Aorta (tissue), 5 donors: Measurements from ENCODE around the gene MYDGF. TPM values are rescaled to one million over a fixed set of nuclear protein-coding genes. Genes with fewer than 3 reads are reported as not detected.
A peak's percentile ranks its signal among the peaks of the same experiment; 100 is the strongest.

Experiments
- ATAC-seq: fragments of 200-7000 bp; cut with Tn5 transposase; one replicate; pipeline ENCODE4 v1.9.1; 2022; ENCODE audit warnings: moderate library complexity; ENCODE audit not compliant: low FRiP score
- DNase-seq, 2 donors: peaks; one replicate each; pipeline ENCODE4 v3.0.0-alpha.2; 2020
- H3K27ac ChIP-seq, 2 donors: one replicate each; pipeline ENCODE4 v1.5.1; 2013; ENCODE audit warnings: low read length in 2 of 2, mild to moderate bottlenecking in 2 of 2, moderate library complexity in 2 of 2, control low read depth in 1 of 2, inconsistent platforms in 1 of 2, low read depth in 1 of 2
- H3K27me3 ChIP-seq, 2 donors: one replicate each; pipeline ENCODE4 v1.6.1; 2013; ENCODE audit warnings: control low read depth in 1 of 2, low read length in 1 of 2, mild to moderate bottlenecking in 1 of 2, moderate library complexity in 1 of 2; ENCODE audit not compliant: insufficient read depth in 2 of 2, control insufficient read depth in 1 of 2
- H3K36me3 ChIP-seq, 2 donors: one replicate each; pipeline ENCODE4 v1.6.1; 2013; ENCODE audit warnings: control low read depth in 1 of 2, low read length in 1 of 2, mild to moderate bottlenecking in 1 of 2; ENCODE audit not compliant: insufficient read depth in 2 of 2, control insufficient read depth in 1 of 2
- H3K4me1 ChIP-seq, 2 donors: one replicate each; pipeline ENCODE4 v1.6.1; 2013; ENCODE audit warnings: low read length in 2 of 2, control low read depth in 1 of 2, mild to moderate bottlenecking in 1 of 2, moderate library complexity in 1 of 2; ENCODE audit not compliant: insufficient read depth in 2 of 2, control insufficient read depth in 1 of 2
- H3K4me3 ChIP-seq, 2 donors: one replicate each; pipeline ENCODE4 v1.5.1; 2013; ENCODE audit warnings: low read length in 2 of 2, control low read depth in 1 of 2, mild to moderate bottlenecking in 1 of 2
- H3K9me3 ChIP-seq: one replicate; pipeline ENCODE4 v1.6.1; 2013; ENCODE audit warnings: mild to moderate bottlenecking, low read length; ENCODE audit not compliant: control insufficient read depth
- WGBS, 2 donors: extraction: QIAGEN DNeasy Blood & Tissue Kit; methylation state at CpG; one replicate each; pipeline ENCODE4 v1.1.7; 2013; 5-methylcytosine and 5-hydroxymethylcytosine counted together
- intact Hi-C, 2 donors: fragments of 100-400 bp; cut with DNase I; formaldehyde crosslinking; loops; one replicate each; pipeline versions ENCODE4 v1.14.2 to v1.15.0; 2022
- polyA plus RNA-seq, 2 donors: library from polyadenylated mRNA; stranded (reverse); fragments of 200-250 nt; gene quantifications; one replicate each; pipeline ENCODE4 v1.2.3, GENCODE V29; 2013
- total RNA-seq, 2 donors: library from RNA; stranded (reverse); fragmentation: NEBNext Ultra II Directional; extraction: Animal tissue kit (Norgen Biotek cat#: 25700); gene quantifications; one replicate each; pipeline ENCODE4 v1.2.1, GENCODE V29; 2021
- donor health status: healthy with polysubstance abuse.
- donor health status: Bipolar disorder and iron deficiency.
- donor health status: DM: no; HTN: no; CAD: no.
- donor health status: DM: no; HTN: no; CAD: no.
- donor health status: DM: yes; HTN: yes; CAD: no.

MYDGF gene
- total and polyA plus RNA-seq, 4 donors, result 59.4 to 117 (median 68.9) TPM

DNA sequence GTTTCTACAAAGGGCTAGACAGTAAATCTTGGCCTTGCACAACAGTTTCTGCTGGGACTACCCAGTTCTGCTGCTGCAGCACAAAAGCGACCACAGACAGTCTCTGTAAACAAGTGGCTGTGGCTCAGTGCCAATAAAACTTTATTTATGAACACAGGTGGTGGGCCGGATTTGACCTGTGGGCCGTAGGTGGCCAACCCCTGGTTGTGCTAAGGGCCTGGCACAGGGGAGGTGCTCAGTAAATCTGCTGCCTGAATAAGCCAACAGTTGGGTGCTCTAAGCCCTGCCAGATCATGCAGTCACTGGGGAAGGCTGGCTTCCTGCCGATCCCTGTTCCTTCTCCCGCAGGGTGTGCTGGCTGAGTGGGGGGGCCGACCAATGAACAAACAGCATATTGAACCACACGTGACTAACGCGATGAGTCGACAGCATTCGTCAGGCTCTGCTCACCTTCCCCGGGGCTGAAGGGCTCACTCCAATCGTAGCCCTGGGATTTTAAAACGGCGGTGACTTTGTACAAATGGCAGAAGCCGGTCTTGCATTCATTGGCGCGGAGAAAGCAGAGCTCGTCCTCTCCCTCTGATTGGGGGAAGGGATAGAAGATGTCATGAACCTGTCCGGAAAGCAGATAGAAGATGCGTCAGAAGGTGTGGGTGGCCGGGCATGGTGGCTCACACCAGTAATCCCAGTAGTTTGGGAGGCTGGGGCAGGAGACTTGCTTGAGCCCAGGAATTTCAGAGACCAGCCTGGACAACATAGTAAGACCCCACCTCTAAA, 24.3 kb upstream of the MYDGF start:
- intact Hi-C loops, result no loop called here
- DNase-seq, result peak in 1 of 2 donors; percentile 76

DNA sequence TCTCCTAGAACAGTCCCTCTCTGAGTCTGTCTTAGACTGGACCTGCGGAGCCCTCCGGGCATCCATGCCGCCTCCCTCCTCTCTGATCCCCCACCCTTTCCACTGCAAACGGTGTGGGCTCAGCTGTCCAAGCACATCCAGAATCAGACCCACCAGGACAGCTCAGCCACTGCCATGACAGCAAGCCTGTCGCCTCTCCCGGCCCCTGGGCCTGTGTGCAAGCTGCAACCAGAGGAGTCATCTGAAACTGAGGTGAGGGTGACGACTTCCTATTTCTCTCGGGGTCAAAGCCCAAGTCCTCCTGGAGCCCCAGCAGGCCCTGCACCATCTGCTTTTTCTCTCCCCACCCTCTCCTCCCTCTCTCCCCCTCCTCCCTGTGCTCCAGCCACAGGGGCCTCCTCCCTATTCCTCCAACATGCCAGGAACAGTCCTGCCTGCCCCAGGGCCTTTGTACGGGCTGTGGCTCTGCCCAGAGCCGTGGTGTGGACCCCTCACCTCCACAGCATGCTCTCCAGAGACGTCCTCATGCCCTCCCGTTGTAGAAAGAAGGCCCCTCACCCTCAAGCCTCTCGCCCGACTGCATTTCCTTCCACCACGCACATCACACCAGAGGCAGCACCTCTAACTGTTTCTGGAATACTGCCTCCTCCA, 23.5 kb upstream of the MYDGF start:
- Histone ChIP-seq H3K4me1 (no peaks in the 10 kb centered on the region), H3K9me3 (no peaks in the 10 kb centered on the region), H3K4me3 (no peak overlapping the region), H3K27ac (no peak overlapping the region), H3K27me3 (no peaks in the 10 kb centered on the region), H3K36me3 (peaks cover 0 to 10% of the 10 kb centered on the region in 2 donors)
- DNase-seq (no peak), ATAC-seq (no peak)
- 92% methylated on average over 15 of the region's 15 CpGs for WGBS, 2 donors
- intact Hi-C loops, result no loop called here

More for the DNA sequence above, 24.3 kb upstream of the MYDGF start:
- Histone ChIP-seq H3K27me3 (no peaks in the 10 kb centered on the region), H3K4me3 (no peak overlapping the region), H3K27ac (no peak overlapping the region), H3K36me3 (peaks cover 0 to 10% of the 10 kb centered on the region in 2 donors), H3K4me1 (no peaks in the 10 kb centered on the region), H3K9me3 (no peaks in the 10 kb centered on the region)
- ATAC-seq, result peak; percentile 13
- 91 to 94% methylated on average over 22 of the region's 22 CpGs for WGBS, 2 donors

DNA sequence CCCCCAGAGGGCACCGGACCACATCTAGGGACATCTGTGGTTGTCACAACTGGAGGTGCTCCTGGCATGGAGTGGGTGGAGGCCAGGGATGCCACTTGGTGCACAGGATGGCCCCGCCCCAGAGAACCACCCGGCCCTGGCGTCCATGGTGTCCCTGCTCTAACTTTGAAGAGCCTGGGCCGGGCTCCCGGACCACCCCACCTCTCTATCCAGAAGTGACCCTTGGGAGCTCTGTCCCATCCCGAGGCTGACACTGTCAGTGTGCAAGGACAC, 22.9 kb upstream of the MYDGF start:
- DNase-seq, result no peak
- no peak overlapping the region for H3K4me3 ChIP-seq
- no peak for ATAC-seq
- no peaks in the 10 kb centered on the region for H3K4me1 ChIP-seq
- H3K36me3 ChIP-seq, result peaks cover 0 to 12% of the 10 kb centered on the region in 2 donors
- H3K9me3 ChIP-seq, result no peaks in the 10 kb centered on the region
- H3K27ac ChIP-seq, result no peak overlapping the region
- intact Hi-C loops, result no loop called here
- H3K27me3 ChIP-seq, result no peaks in the 10 kb centered on the region
- WGBS, 2 donors, result 90 to 95% methylated on average over 7 of the region's 7 CpGs

DNA sequence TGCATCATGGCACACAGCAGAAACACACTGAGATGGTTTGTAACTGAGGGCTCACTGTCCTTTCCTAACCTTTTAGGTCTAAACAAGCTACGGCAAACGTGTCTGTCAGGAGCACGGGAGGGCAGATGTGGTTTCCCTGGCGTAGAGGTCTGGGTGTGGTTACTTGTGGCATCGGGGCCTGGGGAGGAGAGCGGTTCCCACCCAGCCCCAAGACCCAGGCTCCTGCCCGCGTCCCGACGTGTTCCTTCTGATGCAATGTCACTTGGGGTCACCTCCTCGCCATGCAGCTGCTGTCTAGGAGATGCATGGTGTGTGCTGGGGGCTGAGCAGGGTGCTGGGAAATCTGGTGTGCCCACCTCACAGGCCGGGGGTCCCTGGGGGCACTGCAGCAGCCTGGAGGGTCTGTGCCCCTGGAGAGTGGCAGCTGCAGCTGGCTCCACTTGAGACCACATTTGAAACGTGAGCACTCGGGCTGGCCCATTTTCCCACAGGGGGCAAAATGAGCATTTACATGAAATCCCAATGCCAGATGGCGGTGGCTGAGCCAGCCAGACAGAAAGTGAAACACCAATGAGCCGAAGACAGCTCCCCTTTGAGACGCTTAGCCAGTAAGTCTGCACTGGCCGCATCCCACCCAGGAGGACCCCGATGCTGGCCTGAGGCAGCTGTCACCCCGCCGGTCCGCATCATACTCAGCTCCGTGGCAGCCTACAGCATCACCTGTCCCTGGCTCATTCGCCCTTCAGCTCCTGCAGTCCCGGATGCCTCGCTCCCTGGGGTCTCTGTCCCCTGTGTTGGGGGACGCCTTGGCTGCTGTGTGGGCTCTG, 22.3 kb upstream of the MYDGF start:
- H3K36me3 ChIP-seq, result peaks cover 0 to 12% of the 10 kb centered on the region in 2 donors
- H3K27me3 ChIP-seq, result no peaks in the 10 kb centered on the region
- no peak overlapping the region for H3K4me3 ChIP-seq
- 91% methylated on average over 27 of the region's 27 CpGs for WGBS, 2 donors
- ATAC-seq, result no peak
- no peak for DNase-seq
- intact Hi-C loops, result no loop called here
- no peaks in the 10 kb centered on the region for H3K4me1 ChIP-seq
- no peaks in the 10 kb centered on the region for H3K9me3 ChIP-seq
- no peak overlapping the region for H3K27ac ChIP-seq

DNA sequence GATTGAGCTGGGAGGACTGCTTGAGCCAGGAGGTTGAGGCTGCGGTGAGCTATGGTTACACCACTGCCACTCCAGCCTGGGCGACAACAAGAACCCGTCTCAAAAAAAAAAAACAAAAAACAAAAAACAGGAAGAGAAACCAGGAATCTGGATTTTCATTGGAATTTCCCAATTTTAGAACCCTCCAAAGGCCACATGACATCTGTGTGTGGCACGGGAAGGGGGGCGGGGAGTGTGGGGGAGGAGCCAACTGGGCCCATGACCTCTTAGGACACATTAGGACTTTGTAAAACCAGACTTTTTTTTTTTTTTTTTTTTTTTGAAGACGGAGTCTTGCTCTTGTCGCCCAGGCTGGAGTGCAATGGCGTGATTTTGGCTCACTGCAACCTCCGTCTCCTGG, 21.2 kb upstream of the MYDGF start:
- H3K4me3 ChIP-seq, result no peak overlapping the region
- no peaks in the 10 kb centered on the region for H3K27me3 ChIP-seq
- ATAC-seq (no peak), DNase-seq (peak; percentile 75 to 81)
- intact Hi-C loops, result no loop called here
- peaks cover 3 to 12% of the 10 kb centered on the region in 2 donors for H3K36me3 ChIP-seq
- no peaks in the 10 kb centered on the region for H3K9me3 ChIP-seq
- no peaks in the 10 kb centered on the region for H3K4me1 ChIP-seq
- no peak overlapping the region for H3K27ac ChIP-seq
- 88 to 89% methylated on average over 9 of the region's 9 CpGs for WGBS, 2 donors

DNA sequence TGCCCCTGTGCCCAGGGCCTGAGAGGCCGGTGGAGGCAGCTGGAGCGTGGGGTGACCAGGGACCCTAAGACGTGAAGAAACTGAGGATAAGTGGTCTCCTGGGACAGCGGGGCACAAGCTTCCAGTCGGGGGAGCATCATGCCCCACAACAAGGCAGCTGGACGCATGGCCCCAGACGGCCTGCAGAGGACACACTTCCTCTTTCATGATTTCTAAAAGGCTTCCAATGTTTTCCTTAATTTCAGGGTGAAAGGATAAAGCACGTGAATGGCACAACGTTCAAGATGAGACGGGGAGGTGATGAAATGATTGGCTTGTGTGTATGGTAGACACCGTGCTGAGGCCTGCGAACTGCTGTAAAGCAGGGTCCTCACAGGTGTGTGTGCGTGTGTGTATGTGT, 20.2 kb upstream of the MYDGF start:
- Histone ChIP-seq H3K4me3 (no peak overlapping the region), H3K9me3 (no peaks in the 10 kb centered on the region), H3K4me1 (no peaks in the 10 kb centered on the region), H3K36me3 (peaks cover 3 to 12% of the 10 kb centered on the region in 2 donors), H3K27me3 (no peaks in the 10 kb centered on the region), H3K27ac (no peak overlapping the region)
- DNase-seq (no peak), ATAC-seq (no peak)
- 78 to 80% methylated on average over 13 of the region's 13 CpGs for whole genome bisulfite sequencing, 2 donors
- intact Hi-C loops, result no loop called here

DNA sequence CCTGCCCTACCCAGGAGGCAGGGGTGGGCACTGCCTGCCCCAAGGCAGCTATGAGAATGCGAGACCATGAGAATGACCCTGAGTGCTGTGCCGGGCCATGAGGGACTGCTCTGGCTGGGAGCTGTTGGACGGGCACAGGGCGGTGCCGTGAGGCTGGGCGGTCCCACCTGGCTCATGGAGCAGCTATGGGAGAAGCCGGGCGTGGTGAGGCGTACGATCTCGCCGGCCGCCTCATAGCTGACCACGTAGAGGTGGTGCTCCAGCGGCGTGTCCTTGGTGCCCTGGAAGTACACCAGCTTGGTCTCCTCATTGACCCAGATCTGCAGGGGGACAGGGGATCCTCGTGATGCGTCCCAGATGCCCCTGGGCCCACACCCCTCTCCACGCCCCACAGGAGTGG, 19.3 kb upstream of the MYDGF start:
- 92 to 96% methylated on average over 18 to 19 of the region's 19 CpGs for WGBS, 2 donors
- no peaks in the 10 kb centered on the region for H3K9me3 ChIP-seq
- no peaks in the 10 kb centered on the region for H3K4me1 ChIP-seq
- intact Hi-C loops, result no loop called here
- H3K27ac ChIP-seq, result no peak overlapping the region
- no peak overlapping the region for H3K4me3 ChIP-seq
- no peaks in the 10 kb centered on the region for H3K27me3 ChIP-seq
- ATAC-seq (no peak), DNase-seq (no peak)
- peaks cover 3 to 10% of the 10 kb centered on the region in 2 donors for H3K36me3 ChIP-seq

DNA sequence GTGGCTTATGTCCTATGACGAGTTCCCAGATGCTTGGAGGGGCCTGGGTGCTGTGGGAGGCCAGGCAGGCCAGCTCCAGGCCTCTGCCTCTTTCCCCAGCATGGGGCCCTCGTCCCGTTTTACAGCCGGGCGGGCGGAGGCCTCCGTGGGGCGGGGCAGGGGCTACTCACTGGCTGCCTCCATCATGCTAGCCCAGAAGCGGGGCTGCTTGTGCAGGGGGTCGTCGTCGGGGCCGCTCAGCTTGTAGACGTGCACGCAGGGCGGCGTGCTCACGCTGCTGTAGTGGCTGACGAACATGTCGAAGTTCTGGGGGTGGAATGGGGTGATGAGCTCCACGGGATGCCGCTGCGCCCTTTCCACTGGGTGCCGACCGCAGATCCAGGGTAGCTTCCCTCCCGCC, 18.4 kb upstream of the MYDGF start:
- Histone ChIP-seq H3K27ac (no peak overlapping the region), H3K36me3 (peaks cover 3 to 10% of the 10 kb centered on the region in 2 donors), H3K4me1 (no peaks in the 10 kb centered on the region), H3K9me3 (no peaks in the 10 kb centered on the region), H3K27me3 (no peaks in the 10 kb centered on the region), H3K4me3 (no peak overlapping the region)
- WGBS, 2 donors, result 92% methylated on average over 26 of the region's 26 CpGs
- ATAC-seq (no peak), DNase-seq (peak in 1 of 2 donors; percentile 73)
- intact Hi-C loops, result no loop called here
